Glutamatergic neuron (in vitro differentiated cells): Measurements from ENCODE around the gene WNT7B. TPM values are rescaled to one million over a fixed set of nuclear protein-coding genes. Genes with fewer than 3 reads are reported as not detected.

Experiments used
- DNase-seq: peaks from one replicate; pipeline ENCODE4 v3.0.0; 2022
- H3K27ac Mint-ChIP-seq: one replicate; pipeline ENCODE4 v1.8.0; 2020; ENCODE audit warnings: mild to moderate bottlenecking, mixed read lengths, inconsistent platforms; ENCODE audit not compliant: unreplicated experiment
- H3K27me3 Mint-ChIP-seq: one replicate; pipeline ENCODE4 v1.8.0; 2020; ENCODE audit warnings: mild to moderate bottlenecking, moderate library complexity, mixed read lengths, inconsistent platforms; ENCODE audit not compliant: unreplicated experiment
- H3K36me3 Mint-ChIP-seq: one replicate; pipeline ENCODE4 v1.8.0; 2020; ENCODE audit warnings: mild to moderate bottlenecking, mixed read lengths, inconsistent platforms; ENCODE audit not compliant: unreplicated experiment
- H3K4me1 Mint-ChIP-seq: one replicate; pipeline ENCODE4 v1.8.0; 2020; ENCODE audit warnings: mild to moderate bottlenecking, low read depth, mixed read lengths, inconsistent platforms; ENCODE audit not compliant: unreplicated experiment
- H3K4me3 Mint-ChIP-seq: one replicate; pipeline ENCODE4 v1.8.0; 2020; ENCODE audit warnings: mild to moderate bottlenecking, mixed read lengths, inconsistent platforms; ENCODE audit not compliant: unreplicated experiment
- H3K9me3 Mint-ChIP-seq: one replicate; pipeline ENCODE4 v1.8.0; 2020; ENCODE audit warnings: mild to moderate bottlenecking, moderate library complexity, mixed read lengths, inconsistent platforms; ENCODE audit not compliant: unreplicated experiment
- total RNA-seq: library from RNA; stranded (reverse); fragmentation: NEBNext Ultra II Directional; extraction: Animal tissue kit (Norgen Biotek cat#: 25700); gene quantifications from one replicate; pipeline ENCODE4 v1.2.1, GENCODE V29; 2021; ENCODE audit not compliant: unreplicated experiment
- TF ChIP-seq, protein P1 (sequence below): fragments of 200-600 bp; sonication (generic); IDR thresholded peaks from one replicate; pipeline ENCODE4 v1.5.0; 2021; ENCODE audit not compliant: partially characterized antibody, unreplicated experiment

WNT7B gene
- total RNA-seq, 1 donor from 2014 or later: 0.37 TPM

DNA sequence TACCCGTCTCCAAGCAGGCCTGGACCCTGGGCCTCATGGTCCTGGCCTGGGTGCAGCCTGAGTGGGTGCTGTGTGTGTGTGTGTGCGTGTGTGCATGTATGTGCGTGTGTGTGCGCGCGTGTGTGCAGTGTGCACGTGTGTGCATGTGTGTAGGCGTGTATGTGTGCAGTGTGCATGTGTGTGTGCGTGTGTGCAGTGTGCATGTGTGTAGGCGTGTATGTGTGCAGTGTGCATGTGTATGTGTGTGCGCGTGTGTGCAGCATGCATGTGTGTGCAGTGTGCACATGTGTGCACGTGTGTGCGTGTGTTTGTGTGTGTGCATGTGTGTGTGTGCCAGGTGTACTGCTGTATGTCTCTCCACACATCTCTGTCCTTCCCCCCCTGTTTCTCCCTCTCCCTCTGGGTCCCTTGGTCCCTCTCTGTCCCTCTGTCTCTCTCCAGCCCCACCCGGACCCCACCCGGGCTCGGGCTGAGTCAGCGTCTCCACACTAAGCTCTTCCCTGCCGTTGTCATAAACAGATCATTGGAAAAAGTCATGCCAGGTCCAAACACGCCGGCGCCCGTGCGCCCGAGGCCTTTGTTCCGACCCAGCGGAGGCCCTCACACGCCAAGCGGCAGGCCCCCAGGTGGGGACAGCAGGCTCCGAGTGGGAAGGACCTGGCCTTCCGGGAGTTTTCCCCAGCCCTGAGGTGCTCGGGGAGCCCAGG lies 34.0 kb downstream of the WNT7B start:
- Mint-ChIP-seq H3K4me1 (peaks cover 8% of the 10 kb centered on the region), H3K4me3 (no peak overlapping the region), H3K36me3 (no peaks in the 10 kb centered on the region), H3K27ac (no peak overlapping the region), H3K9me3 (peaks cover 3% of the 10 kb centered on the region), H3K27me3 (peaks cover 6% of the 10 kb centered on the region)
- TF ChIP-seq, protein P1, sequence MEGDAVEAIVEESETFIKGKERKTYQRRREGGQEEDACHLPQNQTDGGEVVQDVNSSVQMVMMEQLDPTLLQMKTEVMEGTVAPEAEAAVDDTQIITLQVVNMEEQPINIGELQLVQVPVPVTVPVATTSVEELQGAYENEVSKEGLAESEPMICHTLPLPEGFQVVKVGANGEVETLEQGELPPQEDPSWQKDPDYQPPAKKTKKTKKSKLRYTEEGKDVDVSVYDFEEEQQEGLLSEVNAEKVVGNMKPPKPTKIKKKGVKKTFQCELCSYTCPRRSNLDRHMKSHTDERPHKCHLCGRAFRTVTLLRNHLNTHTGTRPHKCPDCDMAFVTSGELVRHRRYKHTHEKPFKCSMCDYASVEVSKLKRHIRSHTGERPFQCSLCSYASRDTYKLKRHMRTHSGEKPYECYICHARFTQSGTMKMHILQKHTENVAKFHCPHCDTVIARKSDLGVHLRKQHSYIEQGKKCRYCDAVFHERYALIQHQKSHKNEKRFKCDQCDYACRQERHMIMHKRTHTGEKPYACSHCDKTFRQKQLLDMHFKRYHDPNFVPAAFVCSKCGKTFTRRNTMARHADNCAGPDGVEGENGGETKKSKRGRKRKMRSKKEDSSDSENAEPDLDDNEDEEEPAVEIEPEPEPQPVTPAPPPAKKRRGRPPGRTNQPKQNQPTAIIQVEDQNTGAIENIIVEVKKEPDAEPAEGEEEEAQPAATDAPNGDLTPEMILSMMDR: no peak
- no peak for DNase-seq

DNA sequence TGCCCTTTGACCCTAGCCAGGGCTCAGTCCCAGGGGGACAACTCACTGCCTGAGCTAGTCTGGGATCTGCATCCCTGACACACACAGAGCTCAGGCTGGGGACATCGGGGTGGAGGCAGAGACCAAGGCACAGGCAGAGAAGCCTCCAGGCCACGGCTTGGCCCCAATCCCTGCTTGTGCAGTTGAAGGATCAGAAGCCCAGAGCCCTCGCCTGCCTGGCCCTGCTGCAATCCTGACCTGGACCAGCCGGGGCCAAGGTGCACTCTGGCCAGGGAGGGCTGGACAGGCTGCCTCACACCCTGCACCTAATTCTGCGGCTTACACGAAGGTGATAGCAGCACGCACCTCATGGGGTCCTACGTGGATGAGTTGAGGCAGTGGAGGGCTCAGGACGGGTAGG lies 34.6 kb downstream of the WNT7B start:
- Mint-ChIP-seq H3K4me3 (no peak overlapping the region), H3K27ac (no peak overlapping the region), H3K4me1 (peaks cover 8% of the 10 kb centered on the region), H3K36me3 (no peaks in the 10 kb centered on the region), H3K27me3 (peaks cover 6% of the 10 kb centered on the region), H3K9me3 (peaks cover 3% of the 10 kb centered on the region)
- no peak for DNase-seq
- TF ChIP-seq, protein P1: no peak

DNA sequence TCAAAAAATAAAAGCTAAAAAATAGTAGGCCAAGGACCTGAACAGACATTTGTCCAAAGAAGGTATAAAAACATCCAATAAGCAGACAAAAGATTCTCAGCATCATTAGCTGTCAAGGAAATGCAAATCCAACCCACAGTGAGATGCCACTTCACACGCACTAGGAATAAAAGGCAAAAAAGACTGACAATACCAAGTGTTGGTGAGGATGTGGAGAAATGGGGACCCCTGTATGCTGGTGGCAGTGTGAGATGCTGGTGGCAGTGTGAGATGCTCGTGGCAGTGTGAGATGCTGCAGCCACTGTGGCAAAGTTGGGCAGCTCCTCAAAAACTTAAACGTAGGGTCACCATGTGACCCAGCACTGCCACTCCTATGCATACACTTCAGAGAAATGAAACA lies 38.0 kb downstream of the WNT7B start:
- Mint-ChIP-seq H3K27ac (no peak overlapping the region), H3K4me3 (no peak overlapping the region), H3K9me3 (peaks cover 3% of the 10 kb centered on the region), H3K36me3 (no peaks in the 10 kb centered on the region), H3K27me3 (peaks cover 4% of the 10 kb centered on the region), H3K4me1 (peaks cover 4% of the 10 kb centered on the region)
- no peak for DNase-seq
- TF ChIP-seq, protein P1: no peak

DNA sequence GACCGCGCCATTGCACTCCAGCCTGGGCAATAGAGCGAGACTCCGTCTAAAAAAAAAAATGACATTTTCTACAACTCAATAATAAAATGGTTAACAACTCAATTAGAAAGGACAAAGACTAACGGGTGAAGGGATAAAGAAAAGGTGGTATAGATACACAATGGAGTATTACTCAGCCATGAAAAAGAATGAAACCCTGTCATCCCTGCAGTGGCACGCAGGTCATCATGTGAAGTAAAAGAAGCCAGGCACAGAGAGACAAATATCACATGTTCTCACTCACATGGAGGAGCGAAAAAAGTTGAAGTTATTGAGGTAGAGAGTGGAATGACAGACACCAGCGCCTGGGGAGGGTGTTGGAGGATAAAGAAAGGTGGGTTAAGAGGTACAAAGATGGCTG lies 39.0 kb downstream of the WNT7B start:
- no peak for DNase-seq
- Mint-ChIP-seq H3K4me1 (peaks cover 4% of the 10 kb centered on the region), H3K4me3 (no peak overlapping the region), H3K9me3 (peaks cover 3% of the 10 kb centered on the region), H3K36me3 (no peaks in the 10 kb centered on the region), H3K27ac (no peak overlapping the region), H3K27me3 (peaks cover 3% of the 10 kb centered on the region)
- TF ChIP-seq, protein P1: no peak

DNA sequence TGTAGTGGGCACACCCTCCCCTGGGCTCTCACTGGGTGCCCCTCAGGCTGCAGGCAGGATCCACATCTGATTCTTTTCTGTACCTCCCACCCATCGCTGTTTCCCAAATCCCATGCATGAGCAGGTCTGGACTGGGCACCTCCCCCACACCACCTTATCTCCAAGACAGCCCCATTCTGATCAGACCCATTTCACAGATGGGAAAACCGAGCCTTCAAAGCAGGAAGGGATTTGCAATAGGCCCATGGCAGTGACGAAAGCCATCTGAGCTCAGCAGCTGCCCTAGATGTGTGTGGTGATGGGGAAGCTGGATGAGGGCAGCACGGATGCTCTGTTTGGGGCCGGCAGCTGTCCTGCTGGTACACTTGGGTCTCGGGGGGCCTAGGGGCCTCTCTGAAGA lies 41.4 kb downstream of the WNT7B start:
- TF ChIP-seq, protein P1: no peak
- DNase-seq: no peak
- Mint-ChIP-seq H3K4me3 (no peak overlapping the region), H3K27ac (no peak overlapping the region), H3K36me3 (no peaks in the 10 kb centered on the region), H3K9me3 (peaks cover 2% of the 10 kb centered on the region), H3K4me1 (no peaks in the 10 kb centered on the region), H3K27me3 (peaks cover 2% of the 10 kb centered on the region)
